GM12878 (cell line): ENCODE measurements around the gene CELSR3. TPM values are rescaled to one million over a fixed set of nuclear protein-coding genes. Genes with fewer than 3 reads are reported as not detected.

Experiments used
- ATAC-seq: fragments of 200-7000 bp; cut with Tn5 transposase; 3 replicates; pipeline ENCODE4 v1.9.1; 2020; ENCODE audit warnings: mild to moderate bottlenecking, moderate library complexity
- BruUV-seq: library from RNA; stranded (reverse); fragments of 400-500 nt; replicated peaks from 2 replicates; lab custom pipeline; 2021; lab: Mats Ljungman, UMichigan
- CTCF ChIA-PET: fragments of 300-600 bp; sonication (Branson Sonifier 250); formaldehyde crosslinking; extraction: SDS; loops from one replicate; lab custom pipeline; 2021; ENCODE audit warnings: inconsistent platforms; lab: Yijun Ruan, JAX
- POLR2A ChIA-PET: fragments of 350-600 bp; formaldehyde crosslinking; extraction: SDS; loops from one replicate; lab custom pipeline; 2021; ENCODE audit warnings: inconsistent platforms; lab: Charles Lee
- RAD21 ChIA-PET: fragments of 300-600 bp; sonication (Branson Sonifier 250); formaldehyde crosslinking; loops from one replicate; lab custom pipeline; 2023; ENCODE audit warnings: antibody characterized with exemption; ENCODE audit not compliant: unreplicated experiment; lab: Charles Lee
- SMC1A ChIA-PET: fragments of 300-600 bp; sonication (Branson Sonifier 250); formaldehyde crosslinking; loops from one replicate; lab custom pipeline; 2023; ENCODE audit not compliant: unreplicated experiment, uncharacterized antibody; lab: Charles Lee
- DNase-seq: peaks from one replicate; pipeline ENCODE4 v3.0.0-alpha.2; 2011; ENCODE audit warnings: low read depth, low spot score
- FAIRE-seq: peaks from 3 replicates; lab custom pipeline; 2011; peaks lifted over from hg19 to GRCh38; lab: Jason Lieb, UNC
- H2AFZ ChIP-seq: 2 replicates; pipeline ENCODE4 v1.6.0; 2011; ENCODE audit warnings: low read depth, low read length, control low read depth; ENCODE audit not compliant: control insufficient read depth
- H3K27ac ChIP-seq: 2 replicates; pipeline ENCODE4 v1.5.1; 2011; ENCODE audit warnings: control low read depth; ENCODE audit not compliant: control insufficient read depth, insufficient read depth
- H3K27me3 ChIP-seq, 2 experiments: replicated peaks in 1 of 2; 2 replicates each; pipeline versions ENCODE4 v1.6.0 to v1.6.1; 2011; ENCODE audit warnings: low read length in 1 of 2; ENCODE audit not compliant: control insufficient read depth in 2 of 2, insufficient read depth in 2 of 2
- H3K36me3 ChIP-seq, 2 experiments: 2 replicates each; pipeline ENCODE4 v1.5.1; 2011; ENCODE audit warnings: low read length in 1 of 2; ENCODE audit not compliant: control insufficient read depth in 2 of 2, insufficient read depth in 2 of 2
- H3K4me1 ChIP-seq: 2 replicates; pipeline ENCODE4 v1.6.1; 2011; ENCODE audit warnings: mild to moderate bottlenecking, low read length, moderate library complexity, mixed read lengths; ENCODE audit not compliant: control insufficient read depth, insufficient read depth
- H3K4me2 ChIP-seq: 2 replicates; pipeline ENCODE4 v1.6.0; 2011; ENCODE audit warnings: control low read depth; ENCODE audit not compliant: control insufficient read depth, insufficient read depth
- H3K4me3 ChIP-seq: fragments of 200-600 bp; sonication (generic); 2 replicates; pipeline ENCODE4 v1.5.1; 2016
- H3K79me2 ChIP-seq: 2 replicates; pipeline ENCODE4 v1.6.0; 2011; ENCODE audit warnings: low read length; ENCODE audit not compliant: control insufficient read depth, insufficient read depth
- H3K9ac ChIP-seq: 2 replicates; pipeline ENCODE4 v1.8.0; 2011; ENCODE audit warnings: low read length, control low read depth, mixed read lengths; ENCODE audit not compliant: control insufficient read depth, insufficient read depth
- H3K9me3 ChIP-seq: replicated peaks from 3 replicates; pipeline ENCODE4 v1.5.1; 2011; ENCODE audit warnings: mild to moderate bottlenecking, low read length; ENCODE audit not compliant: control insufficient read depth, insufficient read depth
- H4K20me1 ChIP-seq: 2 replicates; pipeline ENCODE4 v1.6.0; 2011; ENCODE audit not compliant: control insufficient read depth, insufficient read depth
- BMI1 ChIP-seq: fragments of 450-650 bp; IDR thresholded peaks from 2 replicates; pipeline ENCODE4 v1.6.1; 2016; ENCODE audit warnings: mild to moderate bottlenecking, moderate library complexity, borderline replicate concordance
- CHD2 ChIP-seq: IDR thresholded peaks from 2 replicates; pipeline ENCODE4 v1.6.1; 2011; ENCODE audit warnings: low read depth, low read length, improper control_type of control experiment, borderline replicate concordance
- CTCF ChIP-seq, 3 experiments: IDR thresholded peaks in 2 of 3; conservative IDR thresholded peaks in 1 of 3; 2 replicates each; pipeline ENCODE4 v1.5.1; 2011; ENCODE audit warnings: low read depth in 3 of 3, low read length in 3 of 3, mild to moderate bottlenecking in 3 of 3, control low read depth in 2 of 3, moderate library complexity in 2 of 3, inconsistent platforms in 1 of 3, mixed read lengths in 1 of 3; ENCODE audit not compliant: control insufficient read depth in 2 of 3, insufficient read depth in 1 of 3; ENCODE audit errors: extremely low read depth in 1 of 3
- NFYA ChIP-seq: IDR thresholded peaks from 2 replicates; pipeline ENCODE4 v1.6.1; 2011; ENCODE audit warnings: low read depth, mild to moderate bottlenecking, low read length, improper control_type of control experiment, borderline replicate concordance
- NR2C1 ChIP-seq: fragments of 450-650 bp; IDR thresholded peaks from 2 replicates; pipeline ENCODE4 v1.6.1; 2017; ENCODE audit warnings: antibody characterized with exemption, mild to moderate bottlenecking, moderate library complexity
- PBX3 ChIP-seq: IDR thresholded peaks from 2 replicates; pipeline ENCODE4 v1.6.1; 2011; ENCODE audit warnings: mild to moderate bottlenecking, low read depth, low read length, moderate library complexity; ENCODE audit not compliant: insufficient replicate concordance
- RBBP5 ChIP-seq: fragments of 200-600 bp; sonication (generic); conservative IDR thresholded peaks from 2 replicates; pipeline ENCODE4 v1.6.1; 2016
- SIX5 ChIP-seq: IDR thresholded peaks from 2 replicates; pipeline ENCODE4 v1.6.1; 2011; ENCODE audit warnings: mild to moderate bottlenecking, low read depth, low read length, moderate library complexity; ENCODE audit not compliant: severe bottlenecking
- SKIL ChIP-seq: fragments of 450-650 bp; IDR thresholded peaks from 2 replicates; pipeline ENCODE4 v1.6.1; 2017; ENCODE audit warnings: mild to moderate bottlenecking, low read depth, inconsistent platforms; ENCODE audit not compliant: poor library complexity, severe bottlenecking
- SP1 ChIP-seq: IDR thresholded peaks from one replicate; pipeline ENCODE4 v1.6.1; 2011; ENCODE audit warnings: low read depth, low read length
- ZNF274 ChIP-seq: IDR thresholded peaks from one replicate; pipeline ENCODE4 v1.8.0; 2011; ENCODE audit not compliant: insufficient read length, insufficient read depth
- ZNF687 ChIP-seq: fragments of 450-650 bp; IDR thresholded peaks from 2 replicates; pipeline ENCODE4 v1.6.1; 2017; ENCODE audit warnings: mild to moderate bottlenecking, moderate library complexity
- WGBS: methylation state at CpG from one replicate; pipeline ENCODE4 v1.1.6; 2016; ENCODE audit warnings: low lambda C conversion rate; ENCODE audit not compliant: insufficient replicate concordance, insufficient coverage; ENCODE audit errors: missing lambda C conversion rate; 5-methylcytosine and 5-hydroxymethylcytosine counted together
- in situ Hi-C: fragments of 300-500 bp; cut with MboI; formaldehyde crosslinking; loops from 9 replicates; pipeline ENCODE4 v1.14.3; 2018; ENCODE audit warnings: mixed read lengths
- intact Hi-C: fragments of 100-400 bp; cut with micrococcal nuclease; formaldehyde crosslinking; loops from one replicate; pipeline ENCODE4 v1.14.2; 2022; ENCODE audit not compliant: unreplicated experiment
- polyA plus RNA-seq, 11 experiments: library from polyadenylated mRNA; depleted of rRNA in 4 of 11; unstranded in 6 of 11; stranded (reverse) in 5 of 11; fragments of >200 nt; fragmentation: Nextera tagmentation in 4 of 11; fragmentation: Illumina TruSeq in 1 of 11; extraction: Ambion mirVana in 4 of 11; extraction: Trizol in 1 of 11; gene quantifications; 1 replicate in 1 of 11; 2 replicates in 10 of 11; pipeline versions ENCODE4 v1.2.1 to v1.2.3, GENCODE V29; 2011 to 2016; ENCODE audit warnings: inconsistent platforms in 2 of 11, missing spikeins in 2 of 11, low read depth in 1 of 11
- total RNA-seq, 4 experiments: library from RNA; depleted of rRNA in 3 of 4; stranded (reverse); fragments of >200 nt in 3 of 4; fragmentation: Illumina TruSeq in 1 of 4; extraction: Trizol in 1 of 4; gene quantifications; 2 replicates each; pipeline versions ENCODE4 v1.2.1 to v1.2.3, GENCODE V29; 2013 to 2021

The CELSR3 gene
- total and polyA plus RNA-seq, 10 of the 15 experiments (the other 5 are each of a cell fraction or from before 2014, with no cell fraction given) = 0.08 to 1.6 (median 0.57) TPM

- no peak for TF ChIP-seq SIX5
These were observed 1.8 kb downstream of the CELSR3 start (continued) for GRCh38 chr3:48660800-48661400.

GRCh38 chr3:48656841-48657281 lies 5.8 kb downstream of the CELSR3 start:
- Histone ChIP-seq H3K36me3 (no peaks in the 10 kb centered on the region), H3K79me2 (no peaks in the 10 kb centered on the region), H2AFZ (no peak overlapping the region), H3K27me3 (peaks cover 0 to 2% of the 10 kb centered on the region in 2 experiments; a peak in 2 of 4 replicates), H3K27ac (no peak overlapping the region), H3K9ac (no peak overlapping the region), H3K4me1 (peaks cover 3% of the 10 kb centered on the region; the same call in 1 of the 2 replicates), H3K9me3 (no peaks in the 10 kb centered on the region; the same call in 1 of the 3 replicates), H4K20me1 (no peaks in the 10 kb centered on the region), H3K4me2 (peak overlapping the region; percentile 54), H3K4me3 (no peak overlapping the region)
- no peak for TF ChIP-seq NFYA
- no peak for TF ChIP-seq CHD2
- no peak for TF ChIP-seq SP1
- TF ChIP-seq ZNF687 = no peak
- no peak for TF ChIP-seq PBX3
- TF ChIP-seq ZNF274 = no peak
- no peak for TF ChIP-seq SKIL
- no peak for TF ChIP-seq BMI1
- TF ChIP-seq NR2C1 = no peak
- TF ChIP-seq CTCF (IDR thresholded peaks at IDR 0.05 in 2 of 3, conservative IDR thresholded peaks at IDR 0.05 in 1 of 3; ENCODE audit: control insufficient read depth in 2 of 3, extremely low read depth in 1 of 3, insufficient read depth in 1 of 3, low read depth in 3 of 3, low read length in 3 of 3) = no peak
- TF ChIP-seq RBBP5 = no peak
- FAIRE-seq (no peak), ATAC-seq (no peak), DNase-seq (no peak)
- in situ Hi-C loops = no loop called here
- WGBS = 97% methylated on average over 43 of the region's 45 CpGs
- no TSS peak for BruUV-seq
- ChIA-PET RAD21 (interaction anchor here (0.6 kb wide), 1 partner anchor 177 kb away, joined by 3 read pairs; no protein-coding TSS in a partner anchor), POLR2A (no interaction called here), SMC1A (no interaction called here), CTCF (interaction anchor here (0.8 to 1.5 kb wide), 2 partner anchors 21 to 109 kb away, joined by 3 to 5 read pairs; partner anchors contain the start of gene SLC26A6)
- intact Hi-C loops = no loop called here
